Smooth muscle cell (in vitro differentiated cells): Measurements from ENCODE around the gene VPS25. TPM values are rescaled to one million over a fixed set of nuclear protein-coding genes. Genes with fewer than 3 reads are reported as not detected.

Experiments
- DNase-seq: peaks from one replicate; lab custom pipeline; 2025; ENCODE audit not compliant: unreplicated experiment; lab: John Stamatoyannopoulos, UW
- H2AFZ ChIP-seq: fragments of 200-600 bp; sonication (generic); 2 replicates; pipeline ENCODE4 v1.6.0; 2016; ENCODE audit warnings: antibody characterized with exemption, low read depth, mild to moderate bottlenecking
- H3F3A ChIP-seq: fragments of 200-600 bp; sonication (generic); 2 replicates; pipeline ENCODE4 v1.6.0; 2017; ENCODE audit warnings: antibody characterized with exemption, low read depth
- H3K27ac ChIP-seq: fragments of 200-600 bp; sonication (generic); 2 replicates; pipeline ENCODE4 v1.5.1; 2016; ENCODE audit warnings: low read depth, mild to moderate bottlenecking
- H3K27me3 ChIP-seq: fragments of 200-600 bp; sonication (generic); 2 replicates; pipeline ENCODE4 v1.6.1; 2016; ENCODE audit warnings: low read depth, mild to moderate bottlenecking
- H3K36me3 ChIP-seq: fragments of 200-600 bp; sonication (generic); 2 replicates; pipeline ENCODE4 v1.5.1; 2016; ENCODE audit warnings: low read depth
- H3K4me1 ChIP-seq: fragments of 200-600 bp; sonication (generic); 2 replicates; pipeline ENCODE4 v1.5.1; 2016; ENCODE audit warnings: low read depth
- H3K4me2 ChIP-seq: fragments of 200-600 bp; sonication (generic); 2 replicates; pipeline ENCODE4 v1.6.0; 2016; ENCODE audit warnings: mild to moderate bottlenecking
- H3K4me3 ChIP-seq: fragments of 200-600 bp; sonication (generic); 2 replicates; pipeline ENCODE4 v1.5.1; 2016; ENCODE audit warnings: mild to moderate bottlenecking
- H3K79me2 ChIP-seq: fragments of 200-600 bp; sonication (generic); 2 replicates; pipeline ENCODE4 v1.6.0; 2016; ENCODE audit warnings: low read depth, mild to moderate bottlenecking
- H3K9ac ChIP-seq: fragments of 200-600 bp; sonication (generic); 2 replicates; pipeline ENCODE4 v1.6.0; 2016; ENCODE audit warnings: low read depth
- H3K9me3 ChIP-seq: fragments of 200-600 bp; sonication (generic); replicated peaks from 2 replicates; pipeline ENCODE4 v1.5.1; 2016; ENCODE audit warnings: low read depth
- H4K20me1 ChIP-seq: fragments of 200-600 bp; sonication (generic); 2 replicates; pipeline ENCODE4 v1.6.0; 2016; ENCODE audit warnings: low read depth
- CTCF ChIP-seq: fragments of 200-600 bp; sonication (generic); IDR thresholded peaks from 2 replicates; pipeline ENCODE4 v1.5.1; 2017; ENCODE audit warnings: borderline replicate concordance, mild to moderate bottlenecking, antibody characterized with exemption; ENCODE audit not compliant: insufficient read depth, poor library complexity, severe bottlenecking
- WGBS: methylation state at CpG from one replicate; pipeline ENCODE4 v1.1.7; 2016; ENCODE audit warnings: low lambda C conversion rate; 5-methylcytosine and 5-hydroxymethylcytosine counted together
- polyA plus RNA-seq: library from polyadenylated mRNA; unstranded; fragments of >200 nt; fragmentation: Nextera tagmentation; extraction: Ambion mirVana; gene quantifications from 2 replicates; pipeline ENCODE4 v1.2.1, GENCODE V29; 2016
- total RNA-seq: library from RNA; depleted of rRNA; stranded (reverse); fragments of >200 nt; gene quantifications from 2 replicates; pipeline ENCODE4 v1.2.3, GENCODE V29; 2014

VPS25 gene
- total and polyA plus RNA-seq, 2 experiments from 2014 or later, result 91.0 to 129 TPM

DNA sequence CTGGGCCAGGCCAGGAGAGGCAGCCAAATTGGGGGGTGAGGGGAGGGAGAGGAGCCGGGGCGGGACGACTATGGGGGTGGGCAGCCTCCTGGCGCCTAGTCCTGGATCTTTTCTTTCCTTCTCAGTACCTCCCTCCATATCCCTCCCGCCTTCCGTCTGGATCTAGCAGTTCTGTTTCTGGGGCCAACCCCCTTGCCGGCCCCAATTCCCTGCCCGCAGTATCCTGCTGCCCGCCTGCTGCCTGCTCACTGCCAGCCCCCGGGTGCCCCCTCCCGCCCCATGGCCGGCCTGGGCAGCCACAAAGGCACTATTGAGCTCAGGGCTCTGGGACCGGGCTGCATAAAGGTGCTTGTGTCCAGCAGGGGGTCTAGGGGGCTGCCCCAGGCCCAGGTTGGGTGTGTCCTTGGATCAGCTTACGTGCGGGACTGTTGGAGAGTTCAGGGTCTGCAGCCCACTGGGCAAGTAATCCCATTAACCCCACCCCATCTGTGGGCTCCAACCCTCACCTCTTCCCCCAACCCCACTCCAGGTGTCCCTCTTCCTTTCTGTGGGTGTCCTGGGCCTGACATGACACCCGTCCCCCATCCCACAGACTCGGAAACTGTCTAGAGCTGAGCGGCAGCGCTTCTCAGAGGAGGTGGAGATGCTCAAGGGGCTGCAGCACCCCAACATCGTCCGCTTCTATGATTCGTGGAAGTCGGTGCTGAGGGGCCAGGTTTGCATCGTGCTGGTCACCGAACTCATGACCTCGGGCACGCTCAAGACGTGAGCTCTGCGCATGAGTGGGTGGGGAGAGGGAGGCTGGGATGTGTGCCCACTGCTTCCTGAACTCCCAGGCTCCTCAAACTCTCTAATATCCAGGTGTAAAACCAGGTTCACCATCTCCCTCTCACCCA lies 9.2 kb downstream of the VPS25 start:
- Histone ChIP-seq H3K27me3 (peaks cover 28% of the 10 kb centered on the region), H3K27ac (no peak overlapping the region), H2AFZ (no peak overlapping the region), H3K4me3 (no peak overlapping the region), H3K36me3 (no peaks in the 10 kb centered on the region), H3F3A (peaks cover 4% of the 10 kb centered on the region), H4K20me1 (no peaks in the 10 kb centered on the region), H3K4me2 (no peak overlapping the region), H3K79me2 (no peaks in the 10 kb centered on the region), H3K9ac (no peak overlapping the region), H3K4me1 (no peaks in the 10 kb centered on the region), H3K9me3 (no peaks in the 10 kb centered on the region)
- no peak for DNase-seq
- no peak for TF ChIP-seq CTCF
- WGBS, result 92% methylated on average over 26 of the region's 29 CpGs

DNA sequence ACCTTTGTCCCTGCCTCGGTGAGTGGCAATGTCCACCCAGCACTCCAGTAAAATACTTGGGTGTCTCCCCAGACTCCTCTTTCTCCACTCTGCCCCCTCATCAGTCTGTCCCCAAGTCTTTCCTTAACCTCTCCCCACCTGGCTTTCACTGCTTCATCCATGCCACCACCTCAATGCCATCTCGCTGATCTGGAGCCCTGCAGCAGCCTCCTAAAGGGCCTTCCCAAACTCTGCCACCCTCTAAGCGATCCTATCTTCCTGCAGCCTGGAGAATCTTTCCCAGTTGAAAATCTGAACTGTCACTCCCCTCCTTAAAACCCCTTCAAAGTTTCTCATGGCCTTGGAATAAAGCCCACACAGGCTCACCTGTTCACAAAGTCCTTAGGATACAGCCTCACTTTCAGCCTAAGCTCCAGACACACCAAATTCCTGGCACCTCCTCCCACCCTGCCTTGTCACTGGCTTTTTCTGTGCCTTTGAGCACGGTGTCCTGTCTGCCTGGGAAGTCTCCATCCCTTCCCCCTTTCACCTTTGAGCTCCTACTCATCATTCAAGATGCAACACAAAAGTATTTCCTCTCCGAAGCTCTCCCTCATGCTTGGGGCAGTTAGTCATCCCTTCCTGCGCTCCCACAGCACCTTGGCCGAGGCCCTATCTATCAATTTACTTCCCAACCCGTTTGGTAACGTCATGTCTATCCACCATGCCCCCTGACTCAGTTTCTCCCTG lies 10.0 kb downstream of the VPS25 start:
- Histone ChIP-seq H3K4me1 (no peaks in the 10 kb centered on the region), H2AFZ (no peak overlapping the region), H3K27ac (no peak overlapping the region), H3K27me3 (peaks cover 28% of the 10 kb centered on the region), H3F3A (peaks cover 3% of the 10 kb centered on the region), H3K4me2 (no peak overlapping the region), H3K36me3 (no peaks in the 10 kb centered on the region), H3K79me2 (no peaks in the 10 kb centered on the region), H3K9me3 (no peaks in the 10 kb centered on the region), H4K20me1 (no peaks in the 10 kb centered on the region), H3K9ac (no peak overlapping the region), H3K4me3 (no peak overlapping the region)
- no peak for TF ChIP-seq CTCF
- WGBS, result 46% methylated on average over 9 of the region's 9 CpGs
- no peak for DNase-seq

DNA sequence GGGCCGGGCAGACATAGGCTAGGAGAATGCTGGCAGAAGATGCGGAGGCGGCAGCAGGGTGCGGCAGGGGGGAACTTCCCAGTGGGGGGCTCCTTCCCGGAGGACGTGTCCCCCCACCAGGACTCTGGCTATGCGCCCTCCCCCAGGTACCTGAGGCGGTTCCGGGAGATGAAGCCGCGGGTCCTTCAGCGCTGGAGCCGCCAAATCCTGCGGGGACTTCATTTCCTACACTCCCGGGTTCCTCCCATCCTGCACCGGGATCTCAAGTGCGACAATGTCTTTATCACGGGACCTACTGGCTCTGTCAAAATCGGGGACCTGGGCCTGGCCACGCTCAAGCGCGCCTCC lies 10.5 kb downstream of the VPS25 start:
- no peak for DNase-seq
- H3K4me3 ChIP-seq, result no peak overlapping the region

More for the DNA sequence above, 10.5 kb downstream of the VPS25 start:
- Histone ChIP-seq H3K36me3 (no peaks in the 10 kb centered on the region), H3K9me3 (no peaks in the 10 kb centered on the region), H3K27ac (no peak overlapping the region), H3K4me2 (no peak overlapping the region), H3F3A (no peaks in the 10 kb centered on the region), H3K27me3 (peaks cover 28% of the 10 kb centered on the region), H4K20me1 (no peaks in the 10 kb centered on the region), H3K4me1 (no peaks in the 10 kb centered on the region), H2AFZ (no peak overlapping the region), H3K79me2 (no peaks in the 10 kb centered on the region), H3K9ac (no peak overlapping the region)
- no peak for TF ChIP-seq CTCF
- 89% methylated on average over 20 of the region's 22 CpGs for WGBS
